ENCODE measurements around the gene ZNF385D. TPM values are rescaled to one million over a fixed set of nuclear protein-coding genes. Genes with fewer than 3 reads are reported as not detected.

ZNF385D gene
- polyA plus RNA-seq, 3 donors = 8.2 to 21.6 (median 17.4) TPM

DNA sequence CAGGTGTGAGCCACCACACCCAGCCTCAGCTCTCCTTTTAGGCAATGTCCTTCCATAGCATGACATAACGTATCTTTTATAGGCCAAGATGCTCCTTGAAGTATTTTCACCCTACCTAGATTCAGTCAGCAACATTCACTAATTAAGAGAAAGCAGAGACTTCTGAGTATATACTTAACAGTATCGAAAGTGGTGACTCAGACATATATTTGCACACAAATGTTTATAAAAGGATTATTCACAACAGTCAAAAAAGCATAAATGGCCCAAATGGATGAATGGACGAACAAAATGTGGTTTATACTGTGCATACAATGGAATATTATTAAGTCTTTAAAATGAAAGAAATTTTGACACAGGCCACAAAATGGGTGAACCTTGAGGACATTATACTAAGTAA, 108.6 kb downstream of the ZNF385D start:
- DNase-seq (ENCODE audit: extremely low read depth in 1 of 11, low read depth in 9 of 11, low spot score in 4 of 11) = no peak

DNA sequence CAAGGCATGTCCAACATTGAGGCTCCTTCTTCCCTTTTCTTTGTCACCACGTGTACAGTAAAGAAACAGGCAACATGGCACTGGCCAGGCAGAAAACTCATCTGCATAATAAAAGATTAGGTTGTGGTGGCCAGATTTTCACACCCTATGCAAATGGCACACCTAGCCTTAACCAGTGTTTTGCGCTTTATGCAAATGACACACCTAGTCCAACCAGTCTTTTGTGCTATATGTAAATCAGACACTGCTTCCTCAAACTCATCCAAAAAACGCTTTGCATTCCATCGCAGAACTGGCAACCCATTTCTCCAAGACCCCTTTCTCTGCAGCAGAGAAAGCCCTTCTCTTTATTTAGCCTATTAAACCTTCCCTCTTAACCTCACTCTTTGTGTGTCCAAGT, 109.1 kb downstream of the ZNF385D start:
- no peak for DNase-seq (ENCODE audit: extremely low read depth in 1 of 11, low read depth in 9 of 11, low spot score in 4 of 11)

GRCh38 chr3:21638488-21638887, 112.5 kb downstream of the ZNF385D start:
- DNase-seq (ENCODE audit: extremely low read depth in 1 of 11, low read depth in 9 of 11, low spot score in 4 of 11) = no peak

DNA sequence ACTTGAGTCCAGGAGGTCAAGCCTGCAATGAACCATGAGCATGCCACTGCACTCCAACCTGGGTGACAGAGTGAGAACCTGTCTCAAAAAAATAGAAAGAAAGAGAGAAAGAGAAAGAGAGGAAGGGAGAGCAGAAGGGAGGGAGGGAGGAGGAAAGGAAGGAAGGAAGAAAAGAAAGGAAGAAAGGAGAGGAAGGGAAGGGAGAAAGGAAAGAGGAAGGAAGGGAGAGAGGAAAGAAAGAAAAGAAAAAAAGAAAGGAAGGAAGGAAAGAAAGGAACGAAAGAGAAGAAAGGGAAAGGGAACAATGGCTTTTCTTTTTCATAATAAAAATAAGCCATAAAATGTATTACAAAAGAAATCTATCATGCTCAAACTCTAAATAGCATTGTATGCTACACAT, 116.9 kb downstream of the ZNF385D start:
- DNase-seq (ENCODE audit: extremely low read depth in 1 of 11, low read depth in 9 of 11, low spot score in 4 of 11) = no peak

- DNase-seq (ENCODE audit: extremely low read depth in 1 of 11, low read depth in 9 of 11, low spot score in 4 of 11) = no peak
Observed at GRCh38 chr3:21624524-21624923, 126.5 kb downstream of the ZNF385D start.

DNA sequence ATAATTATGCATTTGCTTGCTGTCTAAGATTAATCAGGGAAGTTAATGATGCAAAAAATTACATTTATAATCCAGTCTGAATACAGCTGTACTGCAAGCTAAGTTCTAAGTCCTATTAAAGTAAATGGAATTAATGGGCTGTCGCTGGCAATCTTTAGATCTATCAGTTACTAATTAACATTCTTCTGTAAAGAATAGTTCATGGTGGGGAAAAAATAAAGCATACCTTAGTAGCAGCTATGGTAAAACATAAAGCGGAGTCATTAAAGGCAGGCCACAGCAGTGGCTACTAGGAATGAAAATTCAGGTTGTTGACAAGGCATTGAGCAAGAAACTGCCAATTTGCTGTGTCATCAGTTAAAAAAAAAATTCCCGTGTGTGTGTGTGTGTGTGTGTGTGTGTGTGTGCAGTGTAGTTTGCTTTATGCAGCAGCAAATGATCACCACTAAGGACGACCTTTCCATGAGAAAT, 129.8 kb downstream of the ZNF385D start:
- DNase-seq (ENCODE audit: extremely low read depth in 1 of 11, low read depth in 9 of 11, low spot score in 4 of 11) = peak in 10 of 11 donors; percentile 9 to 73 (median 36)

DNA sequence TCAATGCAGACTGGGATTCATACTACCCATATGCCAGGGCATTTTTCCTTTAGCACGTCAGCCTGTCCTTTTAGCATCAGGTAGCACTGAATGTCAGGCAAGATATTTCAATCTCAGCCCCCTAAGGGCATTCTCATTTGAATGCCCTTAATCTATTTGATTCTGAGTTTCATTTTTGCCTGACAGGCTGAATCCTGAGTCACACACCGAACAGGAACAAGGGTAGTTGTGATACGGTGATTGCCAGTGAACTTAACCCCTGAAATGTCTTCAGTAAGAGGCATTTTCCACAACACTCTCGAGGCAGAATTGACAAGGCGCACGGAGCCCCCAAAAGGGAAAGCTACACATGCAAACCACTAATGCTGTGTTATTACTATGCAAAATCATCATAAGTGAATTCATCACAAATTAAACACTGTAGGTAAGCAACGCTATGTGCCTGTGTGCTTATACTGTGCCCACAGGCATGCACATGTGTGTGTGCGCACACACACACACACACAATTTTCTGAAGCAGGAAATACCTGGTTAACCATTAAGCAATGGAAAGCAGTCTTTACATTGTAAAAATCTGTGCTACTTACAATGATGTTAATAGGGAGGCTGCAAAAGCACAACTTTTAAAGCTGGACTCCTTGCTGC, 130.4 kb downstream of the ZNF385D start:
- DNase-seq (ENCODE audit: extremely low read depth in 1 of 11, low read depth in 9 of 11, low spot score in 4 of 11) = peak in 6 of 11 donors; percentile 9 to 45 (median 18)

DNA sequence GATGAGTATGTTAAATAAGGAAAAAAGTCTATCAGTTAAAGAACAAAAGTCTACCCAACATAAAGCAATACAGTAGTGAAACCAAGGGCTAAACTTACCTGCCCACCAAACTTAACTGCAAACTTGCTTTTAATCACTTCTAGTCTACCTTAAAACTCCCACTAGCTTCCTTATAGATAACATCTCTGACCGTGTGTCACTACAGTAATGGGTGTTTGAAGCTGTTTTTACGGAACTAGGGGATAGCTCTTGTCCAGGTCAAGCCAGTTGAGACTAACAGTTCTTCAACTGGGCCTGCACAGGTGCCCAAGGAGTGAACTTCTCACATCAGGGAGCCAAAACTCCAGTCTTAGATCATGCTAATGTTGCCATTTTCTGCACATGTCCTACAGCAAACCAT, 132.3 kb downstream of the ZNF385D start:
- DNase-seq (ENCODE audit: extremely low read depth in 1 of 11, low read depth in 9 of 11, low spot score in 4 of 11) = no peak

- DNase-seq (ENCODE audit: extremely low read depth in 1 of 11, low read depth in 9 of 11, low spot score in 4 of 11) = no peak
Observed at GRCh38 chr3:21613372-21614070, 137.5 kb downstream of the ZNF385D start.

GRCh38 chr3:21601178-21601577, 149.8 kb downstream of the ZNF385D start:
- no peak for DNase-seq (ENCODE audit: extremely low read depth in 1 of 11, low read depth in 9 of 11, low spot score in 4 of 11)

DNA sequence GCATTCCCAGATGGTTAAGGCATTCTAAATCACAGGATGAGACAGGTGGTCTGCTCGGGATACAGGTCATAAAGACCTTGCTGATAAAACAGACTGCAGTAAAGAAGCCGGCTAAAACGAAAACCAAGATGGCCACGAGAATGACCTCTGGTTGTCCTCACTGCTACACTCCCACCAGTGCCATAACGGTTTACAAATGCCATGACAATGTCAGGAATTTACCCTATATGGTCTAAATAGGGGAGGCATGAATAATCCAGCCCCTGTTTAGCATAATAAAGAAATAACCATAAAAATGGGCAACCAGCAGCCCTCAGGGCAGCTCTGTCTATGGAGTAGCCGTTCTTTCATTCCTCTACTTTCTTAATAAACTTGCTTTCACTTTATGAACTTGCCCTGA, 151.1 kb downstream of the ZNF385D start:
- DNase-seq (ENCODE audit: extremely low read depth in 1 of 11, low read depth in 9 of 11, low spot score in 4 of 11) = no peak

DNA sequence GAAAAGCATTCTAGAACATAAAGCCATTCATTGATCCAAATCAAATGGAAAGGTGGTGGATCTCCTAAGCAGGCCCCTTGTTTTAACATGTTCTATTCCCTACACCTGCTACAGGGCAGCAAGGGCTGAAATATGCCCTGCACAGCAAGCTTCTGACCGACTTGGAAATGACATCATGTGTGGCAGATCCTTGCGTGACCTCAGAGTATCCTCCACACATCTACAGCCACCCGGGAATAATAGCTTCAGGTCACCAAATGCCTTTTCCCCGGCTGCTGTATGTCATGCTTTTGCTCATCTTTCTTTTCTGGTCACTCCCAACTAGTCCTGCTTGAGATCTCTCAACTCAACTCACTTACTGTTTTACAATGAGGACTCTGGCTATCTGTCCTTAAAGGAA, 158.2 kb downstream of the ZNF385D start:
- no peak for DNase-seq (ENCODE audit: extremely low read depth in 1 of 11, low read depth in 9 of 11, low spot score in 4 of 11)

DNA sequence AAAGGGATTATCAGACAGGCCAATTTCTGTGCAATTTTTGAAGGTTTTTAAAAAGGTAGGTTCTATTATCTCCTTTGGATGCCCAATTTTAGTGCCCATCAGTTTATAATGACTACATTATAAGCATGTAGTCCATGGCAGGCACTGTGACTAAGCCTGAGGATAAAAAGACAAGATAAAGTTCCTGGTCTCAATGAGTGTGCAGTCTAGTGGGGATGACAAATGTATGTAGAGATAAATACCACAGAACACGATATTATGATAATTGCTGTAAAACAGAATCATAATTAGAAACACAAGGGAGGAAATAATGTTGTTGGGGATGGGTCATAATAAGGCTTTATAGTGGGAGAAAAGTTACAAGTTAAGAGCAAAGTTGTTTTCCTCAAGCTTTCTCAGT, 163.1 kb downstream of the ZNF385D start:
- no peak for DNase-seq (ENCODE audit: extremely low read depth in 1 of 11, low read depth in 9 of 11, low spot score in 4 of 11)

GRCh38 chr3:21585216-21585740, 165.7 kb downstream of the ZNF385D start:
- no peak for DNase-seq (ENCODE audit: extremely low read depth in 1 of 11, low read depth in 9 of 11, low spot score in 4 of 11)

DNA sequence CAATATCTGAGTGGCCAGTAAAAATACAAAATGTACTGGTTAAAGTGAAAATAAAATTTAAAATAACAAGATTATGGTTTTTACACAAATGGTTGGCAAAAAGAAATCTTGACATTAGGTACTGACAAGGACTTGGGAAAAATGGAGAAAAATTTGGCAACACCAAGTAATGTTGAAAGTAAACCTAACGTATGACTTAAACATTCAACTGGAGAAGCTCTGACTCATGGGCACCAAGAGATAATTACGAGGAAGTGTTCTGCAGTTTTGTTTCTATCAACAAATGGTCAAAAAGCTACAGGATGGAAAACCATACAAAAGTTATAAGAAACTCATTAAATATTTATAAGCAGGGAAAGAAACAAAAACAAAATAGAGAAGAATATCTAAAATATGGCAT, 177.7 kb downstream of the ZNF385D start:
- no peak for DNase-seq (ENCODE audit: extremely low read depth in 1 of 11, low read depth in 9 of 11, low spot score in 4 of 11)

DNA sequence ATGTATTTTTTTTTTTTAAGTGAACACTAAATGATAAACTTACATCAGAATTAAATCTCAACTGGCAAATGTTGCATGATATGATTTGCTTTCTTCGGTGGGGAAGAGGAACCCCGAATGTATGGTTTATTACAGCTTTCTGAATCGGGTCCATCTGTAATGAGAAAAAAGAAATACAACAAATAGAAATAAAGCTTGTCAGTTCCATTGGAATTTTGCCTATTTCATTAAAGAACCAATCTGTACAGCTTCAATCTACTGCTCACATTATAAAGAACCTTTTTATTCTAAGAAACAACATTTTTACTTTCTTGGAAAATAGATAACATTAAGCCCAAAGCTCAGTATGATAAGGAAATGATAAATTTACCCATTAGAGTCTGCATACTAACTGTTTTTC, 186.5 kb downstream of the ZNF385D start:
- DNase-seq (ENCODE audit: extremely low read depth in 1 of 11, low read depth in 9 of 11, low spot score in 4 of 11) = no peak

DNA sequence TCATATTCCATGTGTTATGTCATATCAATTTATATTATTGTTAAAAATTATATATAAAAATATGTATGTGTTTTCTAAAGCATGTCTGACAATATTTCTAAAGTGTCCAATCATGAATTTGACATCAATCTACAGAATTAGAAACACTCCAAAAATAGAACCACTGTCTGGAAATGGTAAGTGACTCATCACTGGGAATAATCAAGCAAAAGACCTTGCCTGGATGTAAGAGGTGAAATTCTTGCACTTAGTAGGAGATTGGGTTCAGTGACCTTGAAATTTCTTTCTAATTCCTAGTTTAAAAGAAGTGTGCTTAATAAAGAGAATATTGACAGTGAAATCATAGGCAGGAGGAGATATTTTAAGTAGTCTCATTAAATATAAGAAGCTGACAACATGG, 188.8 kb downstream of the ZNF385D start:
- DNase-seq (ENCODE audit: extremely low read depth in 1 of 11, low read depth in 9 of 11, low spot score in 4 of 11) = no peak

DNA sequence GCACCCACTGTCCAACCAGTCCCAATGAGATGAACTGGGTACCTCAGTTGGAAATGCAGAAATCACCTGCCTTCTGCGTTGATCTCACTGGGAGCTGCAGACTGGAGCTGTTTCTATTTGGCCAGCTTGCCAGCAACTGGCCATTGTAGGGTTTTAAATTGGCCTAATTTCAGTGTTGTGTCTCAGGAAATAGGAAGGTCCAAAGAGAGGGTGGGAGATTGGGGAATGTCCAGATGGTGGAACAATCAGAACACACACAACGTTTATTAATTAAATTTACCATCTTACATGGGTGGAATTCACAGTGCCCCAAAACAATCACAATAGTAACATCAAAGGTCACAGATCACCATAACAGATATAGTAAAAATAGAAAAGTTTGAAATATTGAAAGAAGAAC, 189.5 kb downstream of the ZNF385D start:
- DNase-seq (ENCODE audit: extremely low read depth in 1 of 11, low read depth in 9 of 11, low spot score in 4 of 11) = no peak

DNA sequence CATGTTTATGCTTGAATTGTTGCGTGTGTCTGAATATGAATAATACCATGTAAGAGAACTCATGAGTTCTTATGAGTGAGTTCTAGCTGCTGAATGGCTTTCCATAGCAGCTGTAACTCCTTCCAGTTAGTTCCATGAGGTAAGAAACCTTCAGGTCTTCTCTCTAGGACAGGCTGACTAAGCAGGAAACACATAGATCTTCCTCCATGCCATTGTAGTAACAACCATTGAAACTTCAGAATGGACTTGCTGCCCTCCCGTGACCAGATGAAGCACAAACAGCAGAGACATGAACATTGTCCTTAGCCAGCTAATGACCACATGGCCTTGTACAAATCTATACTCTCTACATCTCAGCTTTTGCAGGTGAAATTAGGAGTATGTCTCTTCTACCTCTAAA, 200.0 kb downstream of the ZNF385D start:
- no peak for DNase-seq (ENCODE audit: extremely low read depth in 1 of 11, low read depth in 9 of 11, low spot score in 4 of 11)

GRCh38 chr3:21544076-21544462, 206.9 kb downstream of the ZNF385D start:
- DNase-seq (ENCODE audit: extremely low read depth in 1 of 11, low read depth in 9 of 11, low spot score in 4 of 11) = no peak
